Type B pancreatic cell (in vitro differentiated cells): Measurements from ENCODE around the gene TP53BP2. TPM values are rescaled to one million over a fixed set of nuclear protein-coding genes. Genes with fewer than 3 reads are reported as not detected.

Source experiments
- DNase-seq: peaks from one replicate; pipeline ENCODE4 v3.0.0; 2021; ENCODE audit warnings: mixed read lengths; ENCODE audit not compliant: unreplicated experiment; ENCODE audit errors: extremely low spot score
- H3K27ac Mint-ChIP-seq: 2 replicates; pipeline ENCODE4 v1.8.0; 2021; ENCODE audit warnings: mild to moderate bottlenecking, mixed read lengths
- H3K27me3 Mint-ChIP-seq: 2 replicates; pipeline ENCODE4 v1.8.0; 2021; ENCODE audit warnings: mixed read lengths
- H3K36me3 Mint-ChIP-seq: 2 replicates; pipeline ENCODE4 v1.8.0; 2021; ENCODE audit warnings: mixed read lengths
- H3K4me1 Mint-ChIP-seq: one replicate; pipeline ENCODE4 v1.8.0; 2021; ENCODE audit warnings: mixed read lengths; ENCODE audit not compliant: unreplicated experiment
- H3K4me3 Mint-ChIP-seq: 2 replicates; pipeline ENCODE4 v1.8.0; 2021; ENCODE audit warnings: mild to moderate bottlenecking, mixed read lengths
- H3K9me3 Mint-ChIP-seq: 2 replicates; pipeline ENCODE4 v1.8.0; 2021; ENCODE audit warnings: mixed read lengths
- total RNA-seq: library from RNA; stranded (reverse); gene quantifications from 2 replicates; pipeline ENCODE4 v1.2.1, GENCODE V29; 2021; ENCODE audit warnings: low replicate concordance
- TF ChIP-seq, protein P1 (sequence below): fragments of 200-600 bp; sonication (generic); conservative IDR thresholded peaks from 2 replicates; pipeline ENCODE4 v1.5.0; 2021; ENCODE audit warnings: antibody characterized with exemption, mild to moderate bottlenecking

The TP53BP2 gene
- total RNA-seq, 1 donor from 2014 or later, result 67.2 TPM

DNA sequence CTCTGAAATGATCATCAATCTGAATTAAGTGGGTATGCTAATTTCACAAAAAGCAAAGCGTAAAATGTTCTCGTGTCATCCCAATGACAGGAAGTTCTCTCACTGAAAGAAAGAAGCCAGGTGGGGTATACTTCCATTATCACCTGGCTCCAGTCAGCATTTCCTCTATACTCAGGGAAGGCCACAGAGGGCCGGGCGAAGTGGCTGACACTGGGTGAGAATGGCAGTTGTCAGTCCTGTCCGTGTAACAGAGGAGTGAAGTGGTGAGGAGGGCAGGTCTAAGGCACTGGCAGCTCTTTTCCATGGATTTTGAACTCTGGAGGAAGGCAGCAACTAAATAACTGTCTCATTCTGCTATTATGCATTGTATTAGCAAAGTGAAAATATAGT is 73.0 kb downstream of the TP53BP2 start:
- Mint-ChIP-seq H3K4me3 (no peak overlapping the region), H3K27ac (peak overlapping the region; percentile 97), H3K4me1 (peaks cover 31% of the 10 kb centered on the region), H3K9me3 (no peaks in the 10 kb centered on the region), H3K27me3 (no peaks in the 10 kb centered on the region), H3K36me3 (peaks cover 51% of the 10 kb centered on the region)
- DNase-seq, result no peak
- TF ChIP-seq, protein P1, sequence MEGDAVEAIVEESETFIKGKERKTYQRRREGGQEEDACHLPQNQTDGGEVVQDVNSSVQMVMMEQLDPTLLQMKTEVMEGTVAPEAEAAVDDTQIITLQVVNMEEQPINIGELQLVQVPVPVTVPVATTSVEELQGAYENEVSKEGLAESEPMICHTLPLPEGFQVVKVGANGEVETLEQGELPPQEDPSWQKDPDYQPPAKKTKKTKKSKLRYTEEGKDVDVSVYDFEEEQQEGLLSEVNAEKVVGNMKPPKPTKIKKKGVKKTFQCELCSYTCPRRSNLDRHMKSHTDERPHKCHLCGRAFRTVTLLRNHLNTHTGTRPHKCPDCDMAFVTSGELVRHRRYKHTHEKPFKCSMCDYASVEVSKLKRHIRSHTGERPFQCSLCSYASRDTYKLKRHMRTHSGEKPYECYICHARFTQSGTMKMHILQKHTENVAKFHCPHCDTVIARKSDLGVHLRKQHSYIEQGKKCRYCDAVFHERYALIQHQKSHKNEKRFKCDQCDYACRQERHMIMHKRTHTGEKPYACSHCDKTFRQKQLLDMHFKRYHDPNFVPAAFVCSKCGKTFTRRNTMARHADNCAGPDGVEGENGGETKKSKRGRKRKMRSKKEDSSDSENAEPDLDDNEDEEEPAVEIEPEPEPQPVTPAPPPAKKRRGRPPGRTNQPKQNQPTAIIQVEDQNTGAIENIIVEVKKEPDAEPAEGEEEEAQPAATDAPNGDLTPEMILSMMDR, result no peak

DNA sequence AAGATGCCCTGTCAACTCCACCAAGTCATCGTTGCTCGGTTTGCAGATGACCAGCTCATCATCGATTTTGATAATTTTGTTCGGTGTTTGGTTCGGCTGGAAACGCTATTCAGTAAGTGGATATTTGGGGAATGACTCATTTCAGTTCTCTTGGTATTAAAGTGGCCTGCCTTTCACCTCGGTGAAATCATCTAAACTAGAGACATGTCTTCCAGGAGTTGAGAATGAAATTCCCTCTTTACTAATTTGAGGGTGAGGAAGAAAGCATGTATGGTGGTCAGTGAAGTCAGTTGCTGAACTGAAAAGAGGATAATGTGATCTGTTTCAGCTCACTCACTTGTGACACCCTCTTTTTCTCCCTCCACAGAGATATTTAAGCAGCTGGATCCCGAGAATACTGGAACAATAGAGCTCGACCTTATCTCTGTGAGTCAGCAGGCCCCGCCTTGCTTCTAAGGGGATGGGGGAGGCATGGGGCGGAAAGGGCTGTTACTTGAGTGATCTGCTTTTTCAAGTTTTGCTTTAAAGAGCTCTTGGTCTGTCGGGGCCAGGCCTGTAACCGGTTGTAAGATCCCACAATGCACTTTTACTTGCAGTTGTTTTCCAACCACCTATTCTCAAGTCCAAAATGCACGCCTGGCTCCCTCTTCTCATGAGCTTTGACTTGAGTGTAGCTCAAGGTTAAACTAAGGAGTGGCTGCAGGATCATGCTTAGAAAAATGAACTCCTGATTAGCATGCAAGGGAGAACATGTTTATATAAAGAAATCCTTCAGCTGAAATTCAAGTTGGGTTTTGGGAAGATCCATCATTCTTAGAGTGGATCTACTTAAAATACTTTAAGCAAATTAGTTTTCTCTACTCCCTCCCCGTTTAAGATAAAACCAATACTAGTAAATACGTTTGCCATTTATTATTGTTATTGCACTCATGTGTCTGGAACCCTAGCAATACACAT is 73.7 kb downstream of the TP53BP2 start:
- no peaks in the 10 kb centered on the region for H3K27me3 Mint-ChIP-seq
- peaks cover 27% of the 10 kb centered on the region for H3K4me1 Mint-ChIP-seq
- H3K4me3 Mint-ChIP-seq, result peak overlapping the region; percentile 32
- no peaks in the 10 kb centered on the region for H3K9me3 Mint-ChIP-seq
- no peak for DNase-seq
- H3K27ac Mint-ChIP-seq, result peak overlapping the region; percentile 97
- TF ChIP-seq, protein P1, result no peak
- peaks cover 45% of the 10 kb centered on the region for H3K36me3 Mint-ChIP-seq

DNA sequence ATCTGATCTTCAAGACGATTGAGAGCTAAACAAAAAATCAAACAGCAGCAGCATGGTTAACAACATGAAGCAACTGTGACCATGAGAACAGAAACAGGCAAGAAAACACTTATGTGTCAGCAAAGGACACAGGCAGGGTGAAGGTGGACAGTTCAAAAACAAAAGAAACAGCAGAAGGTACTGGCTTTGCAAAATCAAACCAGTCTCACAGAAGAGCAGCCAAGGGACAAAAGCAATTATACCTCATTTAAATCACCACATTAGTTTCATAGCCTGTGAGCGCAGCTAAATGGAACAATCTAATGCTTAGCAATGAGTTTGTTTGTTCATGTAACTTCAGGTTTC is 74.3 kb downstream of the TP53BP2 start:
- Mint-ChIP-seq H3K4me3 (peak overlapping the region; percentile 42), H3K4me1 (peaks cover 23% of the 10 kb centered on the region), H3K9me3 (no peaks in the 10 kb centered on the region), H3K36me3 (peaks cover 39% of the 10 kb centered on the region), H3K27me3 (no peaks in the 10 kb centered on the region), H3K27ac (peak overlapping the region; percentile 97)
- TF ChIP-seq, protein P1, result no peak
- no peak for DNase-seq

DNA sequence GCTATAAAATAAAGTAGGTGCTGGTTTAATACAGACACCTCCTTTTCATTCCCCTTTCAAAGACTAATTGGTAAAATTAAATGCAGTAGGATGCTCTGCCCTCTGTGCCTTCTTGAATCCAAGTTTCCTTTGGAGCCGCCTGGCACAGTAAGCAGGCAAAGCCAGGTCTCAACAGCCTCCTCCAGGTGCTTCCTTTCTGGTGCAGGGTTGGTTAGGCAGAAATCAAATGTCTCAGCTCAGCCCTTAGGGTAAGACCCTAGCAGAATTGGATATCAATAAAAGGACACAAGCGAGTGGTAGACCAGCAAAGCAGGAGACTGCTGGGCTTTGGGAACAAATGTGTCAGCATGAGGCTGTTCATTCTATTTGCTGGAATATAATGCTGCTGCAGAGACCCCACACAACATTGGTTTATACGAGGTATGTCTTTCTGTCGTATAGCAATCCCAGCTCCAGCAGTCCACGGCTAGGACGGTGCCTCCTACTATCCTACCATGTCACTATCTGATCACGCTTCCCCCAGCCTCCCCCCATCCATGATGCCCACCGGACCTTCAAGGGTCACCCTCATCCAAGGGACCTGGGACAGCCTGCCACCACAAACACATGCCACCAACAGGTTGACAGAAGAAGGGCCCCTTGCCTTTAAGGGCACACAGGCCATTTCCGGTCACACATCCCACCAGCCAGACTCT is 75.0 kb downstream of the TP53BP2 start:
- Mint-ChIP-seq H3K4me1 (peaks cover 21% of the 10 kb centered on the region), H3K27me3 (no peaks in the 10 kb centered on the region), H3K27ac (peak overlapping the region; percentile 97), H3K9me3 (no peaks in the 10 kb centered on the region), H3K36me3 (peaks cover 37% of the 10 kb centered on the region), H3K4me3 (no peak overlapping the region)
- DNase-seq, result no peak
- TF ChIP-seq, protein P1, result no peak

DNA sequence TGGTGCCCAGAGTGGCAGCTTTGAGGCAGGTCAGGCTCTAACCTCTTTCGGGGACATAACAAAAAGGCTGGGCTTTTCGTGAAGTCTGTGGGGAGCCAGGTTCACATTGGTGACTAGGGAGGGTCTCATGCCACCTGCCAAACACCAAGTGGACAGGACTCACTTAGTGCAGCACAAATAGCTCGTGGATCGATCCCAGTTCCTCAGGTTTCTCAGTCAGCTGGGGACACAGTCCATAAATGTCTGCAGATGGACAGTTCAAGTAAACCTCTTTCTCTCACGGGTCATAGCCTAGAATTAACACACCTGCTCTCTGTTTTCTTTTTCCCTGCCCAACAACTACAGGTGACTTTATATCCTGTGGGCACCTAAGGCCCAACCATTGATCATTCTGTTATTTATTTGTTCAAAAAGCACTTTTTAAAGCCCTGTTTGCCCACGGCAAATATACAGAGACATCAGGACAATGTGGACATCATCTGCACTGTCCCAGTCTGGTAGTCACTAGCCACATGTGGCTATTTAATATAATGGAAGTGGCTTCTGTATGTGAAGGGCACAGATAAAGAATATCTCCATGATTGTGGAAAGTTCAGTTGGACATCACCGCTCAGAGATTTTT is 79.9 kb downstream of the TP53BP2 start:
- H3K36me3 Mint-ChIP-seq, result peaks cover 36% of the 10 kb centered on the region
- no peak overlapping the region for H3K4me3 Mint-ChIP-seq
- peaks cover 12% of the 10 kb centered on the region for H3K4me1 Mint-ChIP-seq
- TF ChIP-seq, protein P1, result no peak
- no peaks in the 10 kb centered on the region for H3K9me3 Mint-ChIP-seq
- no peaks in the 10 kb centered on the region for H3K27me3 Mint-ChIP-seq
- DNase-seq, result no peak
- H3K27ac Mint-ChIP-seq, result peak overlapping the region; percentile 83
